Adrenal gland (tissue), 12 donors: ENCODE results near the gene NEIL3. TPM values are rescaled to one million over a fixed set of nuclear protein-coding genes. Genes with fewer than 3 reads are reported as not detected.
"Not testable (repeated sequence)": the region's sequence is repeated elsewhere in the genome, so short reads cannot be mapped to it uniquely, and the experiment has no call there.

Source experiments
- DNase-seq, 7 donors: peaks; one replicate each; pipeline ENCODE4 v3.0.0-alpha.2; 2019 to 2020
- H3K27ac ChIP-seq, 5 donors: fragments of 200-600 bp; sonication (generic) in 4 of 5; 1 replicate in 3 of 5; 2 replicates in 2 of 5; pipeline versions ENCODE4 v1.5.1 to v1.8.0; 2016 to 2020; ENCODE audit warnings: mild to moderate bottlenecking in 1 of 5
- H3K27me3 ChIP-seq: fragments of 200-600 bp; 2 replicates; pipeline ENCODE4 v1.8.0; 2021
- H3K36me3 ChIP-seq, 2 donors: fragments of 200-600 bp; replicated peaks in 1 of 2; 1 replicate in 1 of 2; 2 replicates in 1 of 2; pipeline versions ENCODE4 v1.5.1 to v1.8.0; 2018 to 2022
- H3K4me1 ChIP-seq, 2 donors: fragments of 200-600 bp; replicated peaks in 1 of 2; 1 replicate in 1 of 2; 2 replicates in 1 of 2; pipeline versions ENCODE4 v1.5.1 to v1.8.0; 2018 to 2021
- H3K4me3 ChIP-seq, 4 donors: fragments of 200-600 bp; sonication (generic) in 3 of 4; one replicate each; pipeline ENCODE4 v1.5.1; 2016 to 2018
- H3K9me3 ChIP-seq, 3 donors: fragments of 200-600 bp; sonication (generic) in 1 of 3; replicated peaks in 1 of 3; 1 replicate in 2 of 3; 2 replicates in 1 of 3; pipeline versions ENCODE4 v1.5.1 to v1.8.0; 2016 to 2021
- CTCF ChIP-seq, 6 experiments: fragments of 450-650 bp in 4 of 6; fragments of 200-600 bp in 2 of 6; sonication (generic) in 1 of 6; IDR thresholded peaks; 1 replicate in 5 of 6; 2 replicates in 1 of 6; pipeline versions ENCODE4 v1.5.1 to v1.8.0; 2016 to 2021; ENCODE audit warnings: antibody characterized with exemption in 6 of 6, mild to moderate bottlenecking in 2 of 6, moderate library complexity in 1 of 6
- POLR2A ChIP-seq, 2 donors: fragments of 450-650 bp; IDR thresholded peaks; one replicate each; pipeline ENCODE4 v1.6.1; 2017; ENCODE audit warnings: antibody characterized with exemption in 2 of 2, mild to moderate bottlenecking in 2 of 2, moderate library complexity in 1 of 2
- WGBS, 4 donors: extraction: QIAGEN DNeasy Blood & Tissue Kit in 2 of 4; methylation state at CpG; one replicate each; pipeline versions ENCODE4 v1.1.5 to v1.1.7; 2013 to 2017; 5-methylcytosine and 5-hydroxymethylcytosine counted together
- intact Hi-C, 2 donors: fragments of 100-400 bp; cut with DNase I; formaldehyde crosslinking; loops; one replicate each; pipeline versions ENCODE4 v1.14.1 to v1.15.0; 2022 to 2023
- polyA plus RNA-seq, 3 donors: library from polyadenylated mRNA; stranded (reverse); fragments of 200-250 nt in 2 of 3; fragments of 350-450 nt in 1 of 3; fragmentation: Illumina TruSeq in 1 of 3; extraction: RNeasy Lipid Tissue Mini Kit (QIAGEN cat#74804) in 1 of 3; gene quantifications; one replicate each; pipeline ENCODE4 v1.2.3, GENCODE V29; 2013 to 2014
- total RNA-seq, 9 donors: library from RNA; depleted of rRNA in 4 of 9; stranded (reverse); fragments of >200 nt in 4 of 9; fragments of 120-200 nt in 1 of 9; fragmentation: NEBNext Ultra II Directional in 1 of 9; extraction: Animal tissue kit (Norgen Biotek cat#: 25700) in 1 of 9; gene quantifications; one replicate each; pipeline versions ENCODE4 v1.1.0 to v1.2.4, GENCODE V29; 2013 to 2023
- donor health status: healthy with polysubstance abuse.
- donor health status: Bipolar disorder and iron deficiency.
- donor health status: DM: yes; HTN: yes; CAD: no.
- donor health status: DM: no; HTN: no; CAD: no.
- donor health status: DM: no; HTN: no; CAD: no.
- donor health status: DM: yes; HTN: yes; CAD: no.

The NEIL3 gene
- total and polyA plus RNA-seq, 12 donors: 0.03 to 3.3 (median 0.27) TPM; not detected in 4

GRCh38 chr4:177302371-177303100 is 7.1 kb upstream of the NEIL3 start:
- TF ChIP-seq POLR2A (IDR thresholded peaks at IDR 0.05): no peak
- no peak for TF ChIP-seq CTCF (IDR thresholded peaks at IDR 0.05)
- Histone ChIP-seq H3K36me3 (no peaks in the 10 kb centered on the region), H3K27me3 (no peaks in the 10 kb centered on the region), H3K27ac (no peak overlapping the region), H3K4me1 (no peaks in the 10 kb centered on the region), H3K4me3 (no peak overlapping the region), H3K9me3 (no peaks in the 10 kb centered on the region)
- 72 to 87% (median 85%) methylated on average over 4 of the region's 4 CpGs for WGBS, 4 donors
- intact Hi-C loops: no loop called here
- DNase-seq: no peak

DNA sequence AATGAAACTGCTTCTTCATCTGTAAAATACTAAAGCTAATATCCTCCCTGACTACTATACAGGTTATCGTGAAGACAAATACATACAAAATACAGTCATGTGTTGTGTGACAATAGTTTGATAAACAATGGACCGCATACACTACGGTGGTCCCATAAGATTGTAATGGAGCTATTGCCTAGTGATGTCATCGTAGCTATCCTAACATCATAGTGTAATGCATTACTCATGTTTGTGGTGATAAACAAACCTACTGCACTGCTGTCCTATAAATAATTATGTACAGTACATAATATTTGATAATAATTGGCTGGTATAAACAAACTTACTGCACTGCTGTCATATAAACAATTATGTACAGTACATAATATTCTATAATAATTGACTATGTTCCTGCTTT is 5.6 kb upstream of the NEIL3 start:
- Histone ChIP-seq H3K27me3 (no peaks in the 10 kb centered on the region), H3K4me3 (no peak overlapping the region), H3K4me1 (peaks cover 0 to 1% of the 10 kb centered on the region in 2 donors), H3K9me3 (no peaks in the 10 kb centered on the region), H3K36me3 (no peaks in the 10 kb centered on the region), H3K27ac (no peak overlapping the region)
- intact Hi-C loops: no loop called here
- DNase-seq: no peak
- WGBS, 4 donors: 91 to 95% (median 94%) methylated on average over 4 of the region's 4 CpGs
- TF ChIP-seq CTCF (IDR thresholded peaks at IDR 0.05): no peak
- TF ChIP-seq POLR2A (IDR thresholded peaks at IDR 0.05): no peak

DNA sequence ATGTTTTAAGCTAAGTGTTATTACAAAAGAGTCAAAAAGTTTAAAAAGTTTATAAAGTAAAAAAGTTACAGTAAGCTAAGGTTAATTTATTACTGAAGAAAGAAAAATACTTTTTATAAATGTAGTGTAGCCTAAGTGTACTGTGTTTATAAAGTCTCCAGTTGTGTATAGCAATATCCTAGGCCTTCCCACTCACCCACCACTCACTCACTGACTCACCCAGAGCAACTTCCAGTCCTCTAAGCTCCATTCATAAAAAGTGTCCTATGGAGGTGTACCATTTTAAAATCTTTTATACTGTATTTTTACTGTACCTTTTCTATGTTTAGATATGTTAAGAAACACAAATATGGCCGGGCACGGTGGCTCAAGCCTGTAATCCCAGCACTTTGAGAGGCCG is 4.8 kb upstream of the NEIL3 start:
- H3K4me1 ChIP-seq, H3K4me3 ChIP-seq, H3K9me3 ChIP-seq, H3K27me3 ChIP-seq, DNase-seq, H3K36me3 ChIP-seq, intact Hi-C loops, H3K27ac ChIP-seq: not testable (repeated sequence)
- WGBS, 4 donors: 94 to 98% (median 96%) methylated on average over 3 of the region's 3 CpGs

DNA sequence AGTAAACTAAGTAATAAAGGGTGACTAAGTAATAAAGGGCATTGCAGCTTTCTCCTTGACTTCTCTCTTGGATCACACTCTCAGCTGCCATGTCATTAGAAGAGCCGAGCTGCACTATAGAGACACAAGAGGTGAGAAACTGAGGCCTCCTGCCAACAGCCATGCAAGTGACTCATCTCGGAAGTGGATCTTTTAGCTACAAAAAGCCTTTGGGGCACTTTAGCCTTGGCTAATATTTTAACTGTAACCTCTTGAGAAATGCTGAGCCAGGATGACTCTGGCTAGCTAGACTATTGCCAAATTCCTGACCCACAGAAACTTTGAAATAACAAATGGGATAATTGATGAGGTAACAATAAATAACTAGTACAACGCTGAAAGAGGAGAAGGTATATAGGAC is 1.5 kb upstream of the NEIL3 start:
- no peak overlapping the region for H3K4me3 ChIP-seq
- no peaks in the 10 kb centered on the region for H3K27me3 ChIP-seq
- TF ChIP-seq POLR2A (IDR thresholded peaks at IDR 0.05): no peak
- TF ChIP-seq CTCF (IDR thresholded peaks at IDR 0.05): no peak
- H3K9me3 ChIP-seq: no peaks in the 10 kb centered on the region
- intact Hi-C loops: no loop called here
- no peaks in the 10 kb centered on the region for H3K36me3 ChIP-seq
- WGBS, 4 donors: 20 to 35% (median 26%) methylated on average over 3 of the region's 3 CpGs
- H3K27ac ChIP-seq: no peak overlapping the region
- H3K4me1 ChIP-seq: peaks cover 0 to 16% of the 10 kb centered on the region in 2 donors
- peak; percentile 23 to 75 (median 59) for DNase-seq
